Psoas muscle (tissue), 8 donors: ENCODE data around the gene SLC2A13. TPM values are rescaled to one million over a fixed set of nuclear protein-coding genes. Genes with fewer than 3 reads are reported as not detected.
"Not testable (repeated sequence)": the region's sequence is repeated elsewhere in the genome, so short reads cannot be mapped to it uniquely, and the experiment has no call there.

Experiments used
- ATAC-seq, 4 donors: fragments of 200-7000 bp; cut with Tn5 transposase; one replicate each; pipeline ENCODE4 v1.9.1; 2020; ENCODE audit warnings: moderate library complexity in 3 of 4, mild to moderate bottlenecking in 2 of 4
- DNase-seq, 2 donors: peaks; one replicate each; pipeline ENCODE4 v3.0.0-alpha.2; 2020
- H3K27ac ChIP-seq: fragments of 200-600 bp; one replicate; pipeline ENCODE4 v1.8.0; 2022
- H3K27me3 ChIP-seq, 3 donors: fragments of 200-600 bp in 1 of 3; one replicate each; pipeline versions ENCODE4 v1.6.1 to v1.8.0; 2013 to 2022; ENCODE audit warnings: low read length in 2 of 3, mild to moderate bottlenecking in 2 of 3, moderate library complexity in 1 of 3; ENCODE audit not compliant: insufficient read depth in 3 of 3
- H3K36me3 ChIP-seq, 2 donors: fragments of 200-600 bp in 1 of 2; one replicate each; pipeline versions ENCODE4 v1.6.1 to v1.8.0; 2013 to 2022; ENCODE audit warnings: low read depth in 1 of 2, mild to moderate bottlenecking in 1 of 2, moderate library complexity in 1 of 2; ENCODE audit not compliant: insufficient read depth in 1 of 2
- H3K4me1 ChIP-seq: fragments of 200-600 bp; one replicate; pipeline ENCODE4 v1.8.0; 2022
- H3K4me3 ChIP-seq: fragments of 200-600 bp; one replicate; pipeline ENCODE4 v1.8.0; 2022; ENCODE audit warnings: mild to moderate bottlenecking
- H3K9me3 ChIP-seq: fragments of 200-600 bp; one replicate; pipeline ENCODE4 v1.8.0; 2022
- CTCF ChIP-seq: fragments of 200-600 bp; IDR thresholded peaks from one replicate; pipeline ENCODE4 v1.8.0; 2022; ENCODE audit warnings: antibody characterized with exemption
- WGBS, 3 donors: extraction: QIAGEN DNeasy Blood & Tissue Kit; methylation state at CpG; one replicate each; pipeline versions ENCODE4 v1.1.6 to v1.1.7; 2013; 5-methylcytosine and 5-hydroxymethylcytosine counted together
- intact Hi-C, 2 donors: fragments of 100-400 bp; cut with DNase I; formaldehyde crosslinking; loops; one replicate each; pipeline versions ENCODE4 v1.11.0 to v1.14.2; 2022
- polyA plus RNA-seq, 3 donors: library from polyadenylated mRNA; stranded (reverse); fragments of 200-250 nt; gene quantifications; one replicate each; pipeline ENCODE4 v1.2.3, GENCODE V29; 2013
- total RNA-seq, 4 donors: library from RNA; stranded (reverse); fragmentation: NEBNext Ultra II Directional in 2 of 4; extraction: Animal tissue kit (Norgen Biotek cat#: 25700) in 2 of 4; gene quantifications; one replicate each; pipeline versions ENCODE4 v1.2.1 to v1.2.4, GENCODE V29; 2021 to 2023
- donor health status: healthy with polysubstance abuse.
- donor health status: DM: no; HTN: no; CAD: no; lungs with moderate emphysema.
- donor health status: Bipolar disorder and iron deficiency.
- donor health status: healthy.
- donor health status: DM: yes; HTN: yes; CAD: no.
- donor health status: DM: no; HTN: no; CAD: no.
- donor health status: DM: no; HTN: no; CAD: no.
- donor health status: DM: yes; HTN: yes; CAD: no.

The SLC2A13 gene
- total and polyA plus RNA-seq, 7 donors, result 0.39 to 1.7 (median 0.95) TPM

- H3K36me3 ChIP-seq, result no peaks in the 10 kb centered on the region
- H3K9me3 ChIP-seq, result no peaks in the 10 kb centered on the region
- no peak for TF ChIP-seq CTCF
- DNase-seq (no peak), ATAC-seq (no peak)
- H3K27ac ChIP-seq, result no peak overlapping the region
- no peaks in the 10 kb centered on the region for H3K4me1 ChIP-seq
- no peaks in the 10 kb centered on the region for H3K27me3 ChIP-seq
- intact Hi-C loops, result no loop called here
- H3K4me3 ChIP-seq, result no peak overlapping the region
These were observed 50.1 kb downstream of the SLC2A13 start for GRCh38 chr12:40055776-40056175.

GRCh38 chr12:40055228-40055579, 50.7 kb downstream of the SLC2A13 start:
- Histone ChIP-seq H3K4me1 (no peaks in the 10 kb centered on the region), H3K9me3 (no peaks in the 10 kb centered on the region), H3K4me3 (no peak overlapping the region), H3K27ac (no peak overlapping the region), H3K27me3 (no peaks in the 10 kb centered on the region), H3K36me3 (no peaks in the 10 kb centered on the region)
- 61 to 75% (median 64%) methylated on average over 3 of the region's 3 CpGs for WGBS, 3 donors
- ATAC-seq (no peak), DNase-seq (no peak)
- TF ChIP-seq CTCF, result no peak
- intact Hi-C loops, result no loop called here

- H3K4me1 ChIP-seq, result no peaks in the 10 kb centered on the region
- H3K27ac ChIP-seq, result no peak overlapping the region
- H3K9me3 ChIP-seq, result no peaks in the 10 kb centered on the region
- ATAC-seq, result peak in 3 of 4 donors; percentile 41 to 77 (median 67)
- H3K36me3 ChIP-seq, result no peaks in the 10 kb centered on the region
- no peak for DNase-seq
- no peak overlapping the region for H3K4me3 ChIP-seq
- 31 to 49% (median 31%) methylated on average over 6 of the region's 6 CpGs for WGBS, 3 donors
- H3K27me3 ChIP-seq, result no peaks in the 10 kb centered on the region
- no peak for TF ChIP-seq CTCF
- intact Hi-C loops, result no loop called here
These were observed 51.2 kb downstream of the SLC2A13 start for GRCh38 chr12:40054555-40055227.

- TF ChIP-seq CTCF, result no peak
- WGBS, 3 donors, result 89 to 100% (median 95%) methylated on average over 1 of the region's 1 CpG
- ATAC-seq (no peak), DNase-seq (no peak)
- H3K27me3 ChIP-seq, result no peaks in the 10 kb centered on the region
- no peak overlapping the region for H3K27ac ChIP-seq
- H3K9me3 ChIP-seq, result no peaks in the 10 kb centered on the region
- H3K4me1 ChIP-seq, result no peaks in the 10 kb centered on the region
- no peaks in the 10 kb centered on the region for H3K36me3 ChIP-seq
- intact Hi-C loops, result no loop called here
- no peak overlapping the region for H3K4me3 ChIP-seq
These were observed 56.6 kb downstream of the SLC2A13 start for GRCh38 chr12:40049268-40049667.

GRCh38 chr12:40047002-40047401, 58.9 kb downstream of the SLC2A13 start:
- H3K4me3 ChIP-seq, DNase-seq, H3K36me3 ChIP-seq, H3K4me1 ChIP-seq, H3K27ac ChIP-seq, H3K9me3 ChIP-seq, ATAC-seq, intact Hi-C loops, H3K27me3 ChIP-seq: not testable (repeated sequence)
- 90 to 96% (median 95%) methylated on average over 3 of the region's 3 CpGs for WGBS, 3 donors
